Right atrium auricular region (tissue), 2 donors: ENCODE data around the gene PIK3AP1. TPM values are rescaled to one million over a fixed set of nuclear protein-coding genes. Genes with fewer than 3 reads are reported as not detected.

Experiments used
- DNase-seq: peaks from one replicate; pipeline ENCODE4 v3.0.0-alpha.2; 2019; ENCODE audit warnings: low spot score
- H3K27ac ChIP-seq, 2 donors: fragments of 200-600 bp; sonication (generic); 1 replicate in 1 of 2; 2 replicates in 1 of 2; pipeline ENCODE4 v1.5.1; 2016 to 2019
- H3K27me3 ChIP-seq, 2 donors: fragments of 200-600 bp; sonication (generic); one replicate each; pipeline versions ENCODE4 v1.5.1 to v1.6.0; 2017 to 2019
- H3K36me3 ChIP-seq: fragments of 200-600 bp; sonication (generic); one replicate; pipeline ENCODE4 v1.5.1; 2016
- H3K4me1 ChIP-seq, 2 donors: fragments of 200-600 bp; sonication (generic); one replicate each; pipeline versions ENCODE4 v1.5.1 to v1.6.0; 2017 to 2019
- H3K4me3 ChIP-seq, 2 donors: fragments of 200-600 bp; sonication (generic); 1 replicate in 1 of 2; 2 replicates in 1 of 2; pipeline ENCODE4 v1.5.1; 2017 to 2019; ENCODE audit warnings: mild to moderate bottlenecking in 1 of 2, moderate library complexity in 1 of 2
- H3K9me3 ChIP-seq, 2 donors: fragments of 200-600 bp; sonication (generic); one replicate each; pipeline ENCODE4 v1.5.1; 2019
- CTCF ChIP-seq, 2 donors: fragments of 200-600 bp; sonication (generic); IDR thresholded peaks; one replicate each; pipeline ENCODE4 v1.5.1; 2019; ENCODE audit warnings: antibody characterized with exemption in 2 of 2
- total RNA-seq, 2 donors: library from RNA; depleted of rRNA; stranded (reverse); fragments of >200 nt; gene quantifications; one replicate each; pipeline ENCODE4 v1.1.0, GENCODE V29; 2016

The PIK3AP1 gene
- total RNA-seq, 2 donors from 2014 or later, result 3.1 to 11.2 TPM

- Histone ChIP-seq H3K27me3 (no peaks in the 10 kb centered on the region), H3K27ac (no peak overlapping the region), H3K4me1 (no peaks in the 10 kb centered on the region), H3K36me3 (no peaks in the 10 kb centered on the region), H3K9me3 (no peaks in the 10 kb centered on the region), H3K4me3 (no peak overlapping the region)
- DNase-seq, result no peak
- no peak for TF ChIP-seq CTCF (IDR thresholded peaks at IDR 0.05)
Observed at GRCh38 chr10:96646301-96646700, 74.0 kb downstream of the PIK3AP1 start.

- DNase-seq, result peak; percentile 61
- no peaks in the 10 kb centered on the region for H3K4me1 ChIP-seq
- H3K27me3 ChIP-seq, result no peaks in the 10 kb centered on the region
- no peak overlapping the region for H3K4me3 ChIP-seq
- TF ChIP-seq CTCF (IDR thresholded peaks at IDR 0.05), result no peak
- no peaks in the 10 kb centered on the region for H3K36me3 ChIP-seq
- no peaks in the 10 kb centered on the region for H3K9me3 ChIP-seq
- no peak overlapping the region for H3K27ac ChIP-seq
Observed at GRCh38 chr10:96645191-96645721, 75.1 kb downstream of the PIK3AP1 start.

GRCh38 chr10:96643920-96644319 lies 76.4 kb downstream of the PIK3AP1 start:
- Histone ChIP-seq H3K4me3 (no peak overlapping the region), H3K27me3 (no peaks in the 10 kb centered on the region), H3K4me1 (no peaks in the 10 kb centered on the region), H3K27ac (no peak overlapping the region), H3K36me3 (no peaks in the 10 kb centered on the region), H3K9me3 (no peaks in the 10 kb centered on the region)
- TF ChIP-seq CTCF (IDR thresholded peaks at IDR 0.05), result no peak
- no peak for DNase-seq

- no peaks in the 10 kb centered on the region for H3K27me3 ChIP-seq
- H3K4me3 ChIP-seq, result no peak overlapping the region
- no peaks in the 10 kb centered on the region for H3K36me3 ChIP-seq
- DNase-seq, result peak; percentile 70
- H3K4me1 ChIP-seq, result no peaks in the 10 kb centered on the region
- H3K27ac ChIP-seq, result no peak overlapping the region
- TF ChIP-seq CTCF (IDR thresholded peaks at IDR 0.05), result peak in 1 of 2 donors; percentile 48
- no peaks in the 10 kb centered on the region for H3K9me3 ChIP-seq
Observed at GRCh38 chr10:96642973-96643372, 77.3 kb downstream of the PIK3AP1 start.

GRCh38 chr10:96642530-96642929 lies 77.8 kb downstream of the PIK3AP1 start:
- no peak for TF ChIP-seq CTCF (IDR thresholded peaks at IDR 0.05)

More at GRCh38 chr10:96642530-96642929, 77.8 kb downstream of the PIK3AP1 start:
- Histone ChIP-seq H3K4me3 (no peak overlapping the region), H3K27ac (no peak overlapping the region), H3K9me3 (no peaks in the 10 kb centered on the region), H3K36me3 (no peaks in the 10 kb centered on the region), H3K4me1 (no peaks in the 10 kb centered on the region), H3K27me3 (no peaks in the 10 kb centered on the region)
- DNase-seq, result no peak
